Mesodermal cell (in vitro differentiated cells): Measurements from ENCODE around the gene CRACDL.

ENCODE experiments used
- H3K27ac ChIP-seq: 2 replicates; pipeline ENCODE4 v1.7.0; 2013; ENCODE audit warnings: mild to moderate bottlenecking, low read depth, low read length, moderate library complexity; ENCODE audit not compliant: severe bottlenecking
- H3K36me3 ChIP-seq: 2 replicates; pipeline ENCODE4 v1.7.1; 2013; ENCODE audit warnings: mild to moderate bottlenecking, low read length, moderate library complexity; ENCODE audit not compliant: control insufficient read depth, insufficient read depth
- H3K4me1 ChIP-seq: one replicate; pipeline ENCODE4 v1.7.1; 2013; ENCODE audit warnings: mild to moderate bottlenecking, low read length; ENCODE audit not compliant: insufficient read depth, control insufficient read depth, poor library complexity, severe bottlenecking
- H3K4me3 ChIP-seq: 2 replicates; pipeline ENCODE4 v1.7.0; 2013; ENCODE audit warnings: low read length, control low read depth, mild to moderate bottlenecking; ENCODE audit not compliant: insufficient read depth, poor library complexity, severe bottlenecking; ENCODE audit errors: extremely low read depth
- H3K9me3 ChIP-seq: 2 replicates; pipeline ENCODE4 v1.7.1; 2013; ENCODE audit warnings: mild to moderate bottlenecking, low read length, moderate library complexity; ENCODE audit not compliant: control insufficient read depth
- WGBS, 2 experiments: methylation state at CpG; one replicate each; pipeline ENCODE4 v1.1.5; 2013; ENCODE audit warnings: missing lambda C conversion rate in 2 of 2; ENCODE audit not compliant: insufficient coverage in 2 of 2; 5-methylcytosine and 5-hydroxymethylcytosine counted together

The CRACDL gene

DNA sequence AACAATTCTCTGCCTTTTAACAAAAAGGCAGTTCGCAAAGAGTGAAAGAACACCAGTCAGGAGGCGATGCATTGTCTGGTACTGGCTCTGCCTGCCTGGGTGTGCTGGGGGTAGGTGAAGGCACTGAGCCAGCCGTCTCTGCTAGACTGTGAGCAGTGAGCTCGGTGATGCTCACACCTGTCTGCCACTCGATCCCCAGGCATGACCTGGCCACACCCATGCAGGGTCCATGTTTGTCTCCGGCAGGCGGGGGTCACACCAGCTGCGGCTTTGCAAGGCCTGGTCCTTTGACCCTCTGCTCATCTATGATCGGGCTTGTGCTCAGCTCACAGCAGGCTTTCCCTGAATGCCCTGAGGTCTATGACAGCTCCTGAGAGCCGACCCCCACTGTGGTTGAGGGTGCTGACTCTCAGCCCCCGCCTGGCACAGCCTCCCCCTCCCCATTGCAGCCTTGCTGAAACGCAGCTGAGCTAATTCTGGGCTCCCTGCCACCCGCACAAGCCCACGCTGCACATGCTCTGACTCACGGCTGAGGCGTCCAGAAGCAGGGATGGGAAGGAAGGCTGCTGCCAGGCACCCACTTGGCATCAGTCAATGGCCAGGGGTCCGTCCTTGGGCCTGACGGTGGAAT lies 23.7 kb downstream of the CRACDL start:
- H3K4me3 ChIP-seq, result no peak overlapping the region
- no peaks in the 10 kb centered on the region for H3K9me3 ChIP-seq
- WGBS, 2 experiments, result 90 to 91% methylated on average over 15 to 16 of the region's 18 CpGs
- no peak overlapping the region for H3K27ac ChIP-seq
- H3K4me1 ChIP-seq, result peaks cover 30% of the 10 kb centered on the region
- no peaks in the 10 kb centered on the region for H3K36me3 ChIP-seq

DNA sequence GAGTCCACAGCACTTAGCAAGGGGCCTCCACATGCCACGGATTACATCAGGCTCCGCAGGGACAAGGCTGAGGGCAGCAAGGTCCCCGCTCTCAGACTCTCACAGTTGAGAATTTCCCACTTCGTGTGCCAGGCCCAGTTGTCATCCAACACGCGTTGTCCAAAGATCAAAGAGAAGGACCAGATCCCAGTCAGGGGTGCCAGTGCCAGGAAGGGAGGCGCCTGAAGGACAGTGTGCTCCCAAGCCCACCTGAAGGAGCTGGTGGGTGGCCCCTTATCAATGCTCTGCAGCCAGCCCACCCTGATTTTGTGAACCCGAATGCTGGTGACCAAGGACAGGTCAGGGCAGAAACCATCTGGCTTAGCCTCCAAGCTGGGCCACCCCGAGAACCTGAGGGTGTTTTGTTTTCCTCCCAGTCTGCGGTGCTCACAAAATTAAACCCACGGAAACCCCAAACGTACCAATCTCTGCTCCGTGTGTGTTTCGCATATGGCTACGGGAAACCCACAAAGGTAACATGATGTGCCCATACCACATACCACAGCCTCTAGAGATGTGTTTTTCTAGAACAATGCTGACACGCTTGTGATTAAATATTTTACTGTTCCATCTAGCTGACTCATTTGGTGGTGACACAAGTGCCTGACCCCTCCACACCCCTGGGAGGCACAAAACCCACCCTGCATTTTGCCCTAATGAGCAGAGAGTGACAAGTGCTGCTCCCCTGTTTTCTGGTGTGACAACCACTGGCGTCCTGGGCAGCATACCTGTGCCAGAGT lies 24.5 kb downstream of the CRACDL start:
- Histone ChIP-seq H3K4me1 (peaks cover 26% of the 10 kb centered on the region), H3K4me3 (no peak overlapping the region), H3K36me3 (no peaks in the 10 kb centered on the region), H3K27ac (no peak overlapping the region), H3K9me3 (no peaks in the 10 kb centered on the region)
- WGBS, 2 experiments, result 86 to 92% methylated on average over 12 to 17 of the region's 17 CpGs

DNA sequence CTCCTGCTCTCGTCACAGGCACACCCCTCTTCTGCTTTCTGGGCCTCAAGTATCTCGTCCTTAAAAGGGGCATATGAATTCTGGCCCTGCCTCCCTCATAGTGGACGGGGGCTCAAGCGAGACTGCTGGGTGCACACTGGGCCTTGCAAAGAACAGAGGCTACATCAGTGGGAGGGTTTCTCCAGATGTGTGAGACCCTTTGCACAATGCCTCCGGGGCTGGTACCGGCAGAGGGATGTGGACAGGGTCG lies 25.0 kb downstream of the CRACDL start:
- peaks cover 24% of the 10 kb centered on the region for H3K4me1 ChIP-seq
- H3K27ac ChIP-seq, result no peak overlapping the region
- no peaks in the 10 kb centered on the region for H3K36me3 ChIP-seq
- H3K4me3 ChIP-seq, result no peak overlapping the region
- no peaks in the 10 kb centered on the region for H3K9me3 ChIP-seq
- 92 to 93% methylated on average over 5 to 7 of the region's 7 CpGs for WGBS, 2 experiments

DNA sequence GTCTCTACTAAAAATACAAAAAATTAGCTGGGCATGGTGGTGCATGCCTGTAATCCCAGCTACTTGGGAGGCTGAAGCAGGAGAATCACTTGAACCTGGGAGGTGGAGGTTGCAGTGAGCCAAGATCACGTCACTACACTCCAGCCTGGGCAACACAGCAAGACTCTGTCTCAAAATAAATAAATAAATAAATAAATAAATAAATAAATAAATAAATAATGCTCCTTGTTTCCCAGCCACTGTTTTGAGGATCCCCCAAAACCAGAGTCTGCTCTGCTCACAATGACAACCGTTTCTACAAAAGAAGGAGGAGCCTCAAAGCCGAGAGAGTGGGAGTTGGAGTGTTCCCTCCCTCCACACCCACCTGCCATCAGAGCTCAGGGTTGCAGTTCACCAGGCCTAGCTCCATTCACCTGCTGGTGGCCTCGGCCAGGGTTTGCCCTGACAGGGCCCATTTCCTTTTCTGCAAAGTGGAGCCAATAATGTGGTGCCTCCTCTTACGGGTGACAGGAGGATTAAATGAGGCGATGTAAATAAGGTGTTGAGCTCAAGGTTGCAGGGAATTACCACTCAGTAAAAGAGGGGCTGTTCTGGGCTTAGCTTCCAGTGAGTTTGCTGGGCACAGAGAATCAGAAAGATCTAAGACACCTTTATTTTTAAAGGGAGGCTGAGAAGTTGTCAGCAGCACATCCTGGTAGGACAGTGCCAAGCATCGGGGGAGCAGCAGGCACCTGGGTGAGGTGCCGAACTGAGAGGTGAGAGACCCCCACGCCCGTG lies 25.5 kb downstream of the CRACDL start:
- Histone ChIP-seq H3K27ac (no peak overlapping the region), H3K9me3 (no peaks in the 10 kb centered on the region), H3K4me1 (peaks cover 24% of the 10 kb centered on the region), H3K4me3 (no peak overlapping the region), H3K36me3 (no peaks in the 10 kb centered on the region)
- 89 to 94% methylated on average over 5 to 8 of the region's 10 CpGs for WGBS, 2 experiments

DNA sequence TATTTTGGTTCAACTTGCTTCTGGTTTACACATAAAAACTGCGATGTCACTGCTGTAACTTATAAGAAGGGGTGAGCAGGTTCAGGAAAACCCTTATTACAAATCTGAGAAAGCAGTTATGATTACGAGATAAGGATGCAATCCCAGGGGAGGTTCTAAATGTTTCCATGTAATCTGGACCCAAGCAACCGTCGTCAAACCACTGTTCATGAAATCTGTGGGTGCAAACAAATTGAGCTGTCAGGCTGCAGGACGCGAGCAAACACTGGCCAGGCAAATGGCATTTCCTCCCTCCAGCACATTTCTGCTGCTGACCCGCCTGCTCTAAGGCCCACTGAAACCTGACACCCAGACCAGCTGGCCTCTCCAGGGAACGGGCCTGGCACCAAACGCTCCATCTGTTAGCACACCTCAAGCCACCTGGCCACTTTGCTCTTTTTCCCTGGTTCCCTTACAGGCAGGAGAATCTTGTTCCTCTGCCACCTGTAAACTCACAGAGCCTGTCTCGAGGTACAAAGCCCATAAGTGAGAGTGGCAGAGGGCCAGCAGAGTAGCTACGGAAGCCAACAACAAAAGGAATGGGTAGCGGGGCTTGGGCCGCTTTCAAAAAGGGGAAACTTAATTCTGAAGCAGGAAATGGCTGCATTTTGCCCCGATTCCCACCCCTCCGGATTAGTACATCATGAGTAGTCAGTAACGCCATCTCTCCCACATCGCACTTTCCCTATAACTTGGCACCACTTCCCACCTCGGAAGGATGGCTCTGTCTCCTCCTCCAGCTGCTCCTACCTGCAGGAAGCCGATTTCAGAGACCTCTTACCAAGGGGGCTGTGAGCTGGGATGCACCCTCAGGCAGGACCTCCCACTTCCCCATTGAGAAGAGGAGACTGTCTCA lies 26.5 kb downstream of the CRACDL start:
- no peak overlapping the region for H3K4me3 ChIP-seq
- no peaks in the 10 kb centered on the region for H3K36me3 ChIP-seq
- WGBS, 2 experiments, result 43 to 46% methylated on average over 17 of the region's 19 CpGs
- H3K27ac ChIP-seq, result peak overlapping the region; percentile 84
- peaks cover 24% of the 10 kb centered on the region for H3K4me1 ChIP-seq
- H3K9me3 ChIP-seq, result no peaks in the 10 kb centered on the region

DNA sequence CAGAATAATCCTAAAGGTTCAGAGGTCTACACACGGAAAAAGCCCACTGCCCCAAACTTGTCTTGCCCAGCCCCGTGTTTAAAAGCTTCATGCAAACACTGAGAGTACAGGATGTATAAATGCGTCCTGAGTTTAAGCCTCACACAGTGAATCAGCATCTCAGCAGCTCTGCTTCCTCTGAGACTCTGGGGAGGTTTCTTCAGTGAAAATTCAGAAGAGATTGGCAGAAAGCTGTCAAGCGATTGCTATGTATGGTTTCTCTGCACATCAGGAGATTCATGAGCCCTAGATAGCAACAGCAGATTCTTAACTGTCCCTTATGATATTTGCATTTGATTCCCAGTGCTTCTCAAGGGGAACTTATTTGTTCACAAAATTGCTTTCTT lies 27.1 kb downstream of the CRACDL start:
- no peaks in the 10 kb centered on the region for H3K9me3 ChIP-seq
- peak overlapping the region; percentile 84 for H3K27ac ChIP-seq
- H3K4me3 ChIP-seq, result no peak overlapping the region
- WGBS, 2 experiments, result 81 to 88% methylated on average over 3 to 4 of the region's 4 CpGs
- peaks cover 24% of the 10 kb centered on the region for H3K4me1 ChIP-seq
- no peaks in the 10 kb centered on the region for H3K36me3 ChIP-seq

DNA sequence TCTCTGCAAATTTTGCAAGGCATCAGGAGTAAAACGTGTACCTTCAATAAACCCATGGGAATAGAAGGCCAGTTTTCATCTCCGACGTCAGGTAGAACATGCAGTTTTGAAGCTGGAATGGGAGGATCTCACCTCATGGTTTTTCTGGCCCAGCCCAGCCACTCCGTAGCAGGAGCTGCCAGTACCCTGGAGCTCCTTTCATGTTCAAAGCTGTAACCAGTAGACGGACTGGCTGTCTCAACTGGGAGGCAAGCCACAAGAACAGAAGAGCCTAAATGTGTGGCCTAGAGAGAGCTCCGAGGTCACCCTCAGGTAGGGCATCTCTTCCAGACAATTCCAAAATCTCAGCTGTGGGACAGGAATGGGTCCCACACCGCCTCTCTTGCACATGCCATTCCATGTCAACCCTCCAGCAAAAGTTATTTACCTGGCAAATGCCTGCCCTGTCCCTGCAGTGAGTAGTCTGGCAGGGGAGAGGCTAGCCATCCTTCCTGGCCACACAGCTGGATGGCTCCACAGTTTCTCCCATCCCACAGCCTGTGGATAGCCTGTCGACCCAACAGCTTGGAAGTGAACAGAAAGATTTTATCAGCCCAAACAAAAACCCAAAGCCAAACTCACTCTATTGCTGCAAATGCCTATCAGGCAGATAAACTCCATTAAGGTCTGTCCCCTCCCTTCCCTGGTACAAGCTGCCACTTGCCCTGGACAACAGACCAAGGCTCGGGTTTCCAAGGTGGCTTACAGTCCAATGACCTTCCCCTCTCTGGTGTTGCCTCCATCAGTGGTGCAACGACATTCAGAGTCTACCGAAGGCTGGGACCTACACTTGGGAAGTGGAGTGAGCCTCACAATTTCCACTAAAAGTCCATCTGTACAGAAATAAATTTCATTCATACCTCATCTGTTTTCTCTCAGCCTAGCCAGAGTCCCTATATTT lies 27.8 kb downstream of the CRACDL start:
- WGBS, 2 experiments, result 91% methylated on average over 10 to 11 of the region's 11 CpGs

DNA sequence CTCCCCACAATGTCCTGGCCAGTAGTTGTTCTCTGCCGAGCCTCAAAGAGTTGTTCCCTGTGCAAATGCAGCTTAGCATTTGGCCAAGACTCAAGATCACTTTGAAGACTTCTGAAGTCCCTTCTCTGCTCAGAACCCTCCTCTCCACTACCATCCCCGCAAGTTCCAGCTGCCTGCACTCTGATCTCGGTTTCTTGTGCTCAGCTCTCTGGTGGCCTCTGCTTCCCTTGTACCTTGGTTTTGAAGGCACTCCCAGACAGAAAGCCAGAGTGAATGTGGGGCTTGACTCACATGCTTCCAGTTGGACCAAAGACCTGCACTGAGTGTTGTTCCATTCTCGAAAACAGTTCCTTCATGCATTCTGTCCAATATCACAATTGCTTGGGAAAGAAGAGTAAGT lies 28.6 kb downstream of the CRACDL start:
- Histone ChIP-seq H3K4me1 (peaks cover 24% of the 10 kb centered on the region), H3K9me3 (no peaks in the 10 kb centered on the region), H3K4me3 (no peak overlapping the region), H3K27ac (no peak overlapping the region), H3K36me3 (no peaks in the 10 kb centered on the region)
- 87 to 97% methylated on average over 3 of the region's 4 CpGs for WGBS, 2 experiments

More for the DNA sequence above, 27.8 kb downstream of the CRACDL start:
- no peaks in the 10 kb centered on the region for H3K9me3 ChIP-seq
- H3K4me3 ChIP-seq, result no peak overlapping the region
- no peaks in the 10 kb centered on the region for H3K36me3 ChIP-seq
- H3K27ac ChIP-seq, result peak overlapping the region; percentile 84
- H3K4me1 ChIP-seq, result peaks cover 24% of the 10 kb centered on the region

DNA sequence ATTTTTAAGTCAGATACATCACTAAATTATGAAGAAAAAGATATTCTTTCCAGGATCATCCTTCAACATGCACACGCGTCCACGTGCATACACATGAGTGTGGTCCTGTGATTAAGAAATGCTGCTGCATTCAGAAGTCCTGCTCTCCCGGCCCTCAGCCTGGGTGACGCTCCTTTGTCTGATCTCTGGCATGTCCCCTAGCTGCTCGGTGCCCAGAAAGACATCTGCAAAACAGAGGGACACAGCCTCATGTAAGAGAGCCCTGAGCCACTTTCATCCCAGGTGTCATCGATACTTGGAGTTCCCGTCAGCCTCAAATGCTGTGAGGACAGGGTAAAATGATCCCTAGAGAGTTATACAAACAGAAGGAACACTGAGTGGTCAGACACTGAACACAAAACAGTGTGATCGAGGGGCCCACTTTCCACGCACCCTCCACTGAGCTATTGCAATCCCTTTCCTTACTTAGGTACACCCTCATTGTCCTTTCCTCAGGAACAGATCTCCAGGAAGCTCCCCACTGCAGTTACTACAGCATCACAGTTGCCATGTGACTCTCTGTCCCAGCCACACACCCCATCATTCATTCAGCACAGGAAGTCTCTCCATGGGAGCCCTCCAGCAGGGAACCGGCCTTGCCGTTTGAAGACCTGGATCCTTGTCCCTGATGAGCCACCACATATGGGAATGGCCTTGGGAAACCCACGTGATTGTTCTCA lies 32.1 kb downstream of the CRACDL start:
- H3K4me3 ChIP-seq, result no peak overlapping the region
- H3K36me3 ChIP-seq, result no peaks in the 10 kb centered on the region
- H3K4me1 ChIP-seq, result peaks cover 13% of the 10 kb centered on the region
- WGBS, 2 experiments, result 81 to 82% methylated on average over 10 to 13 of the region's 13 CpGs
- H3K27ac ChIP-seq, result no peak overlapping the region
- no peaks in the 10 kb centered on the region for H3K9me3 ChIP-seq
